OCI-LY3 (cell line): ENCODE data around the gene ZFP91.

Source experiments
- H2AFZ ChIP-seq: fragments of 200-600, 300-600 bp; shearing (Covaris generic); 2 replicates; pipeline ENCODE4 v1.6.0; 2014; ENCODE audit warnings: antibody characterized with exemption, low read depth, low read length
- H3K27ac ChIP-seq: fragments of 200-600, 300-600 bp; sonication (generic); 2 replicates; pipeline ENCODE4 v1.5.1; 2014; ENCODE audit warnings: mild to moderate bottlenecking, low read length, moderate library complexity, mixed read lengths
- H3K27me3 ChIP-seq: fragments of 200-600, 300-600 bp; sonication (generic); 2 replicates; pipeline ENCODE4 v1.6.1; 2014; ENCODE audit warnings: low read depth, low read length, mixed read lengths
- H3K36me3 ChIP-seq: fragments of 200-600, 300-600 bp; sonication (generic); replicated peaks from 2 replicates; pipeline ENCODE3; 2014; ENCODE audit warnings: low read depth, low read length, mixed read lengths
- H3K4me1 ChIP-seq: fragments of 300-600, 200-600 bp; sonication (generic); 2 replicates; pipeline ENCODE4 v1.6.1; 2014; ENCODE audit warnings: low read length, mixed read lengths
- H3K4me2 ChIP-seq: fragments of 200-600, 300-600 bp; sonication (generic); 2 replicates; pipeline ENCODE4 v1.6.1; 2014; ENCODE audit warnings: low read length, mixed read lengths
- H3K4me3 ChIP-seq: fragments of 300-600, 200-600 bp; sonication (generic); 2 replicates; pipeline ENCODE4 v1.5.1; 2014; ENCODE audit warnings: antibody characterized with exemption, mild to moderate bottlenecking, low read length, moderate library complexity
- H3K79me2 ChIP-seq: fragments of 300-600, 200-600 bp; shearing (Covaris generic); 2 replicates; pipeline ENCODE4 v1.6.1; 2014; ENCODE audit warnings: mild to moderate bottlenecking, low read length, mixed read lengths
- H3K9ac ChIP-seq: fragments of 300-600, 200-600 bp; shearing (Covaris generic); 2 replicates; pipeline ENCODE4 v1.6.0; 2014; ENCODE audit warnings: mild to moderate bottlenecking, low read length, moderate library complexity
- H3K9me3 ChIP-seq: fragments of 200-600, 300-600 bp; shearing (Covaris generic); 2 replicates; pipeline ENCODE4 v1.6.1; 2014; ENCODE audit warnings: low read length, mixed read lengths; ENCODE audit not compliant: insufficient read depth
- H4K20me1 ChIP-seq: fragments of 200-600, 300-600 bp; sonication (generic); 2 replicates; pipeline ENCODE4 v1.6.1; 2016; ENCODE audit warnings: low read length, mixed read lengths; ENCODE audit not compliant: insufficient read depth
- EZH2phosphoT487 ChIP-seq: fragments of 200-600 bp; shearing (Covaris generic); IDR thresholded peaks from 2 replicates; pipeline ENCODE4 v1.6.1; 2018; ENCODE audit warnings: antibody characterized with exemption, mixed run types, low read depth
- TF ChIP-seq, protein P1 (sequence below): fragments of 200-600, 300-600 bp; sonication (generic); IDR thresholded peaks from 2 replicates; pipeline ENCODE4 v1.5.1; 2014; ENCODE audit warnings: antibody characterized with exemption, low read length, low read depth

Gene ZFP91

DNA sequence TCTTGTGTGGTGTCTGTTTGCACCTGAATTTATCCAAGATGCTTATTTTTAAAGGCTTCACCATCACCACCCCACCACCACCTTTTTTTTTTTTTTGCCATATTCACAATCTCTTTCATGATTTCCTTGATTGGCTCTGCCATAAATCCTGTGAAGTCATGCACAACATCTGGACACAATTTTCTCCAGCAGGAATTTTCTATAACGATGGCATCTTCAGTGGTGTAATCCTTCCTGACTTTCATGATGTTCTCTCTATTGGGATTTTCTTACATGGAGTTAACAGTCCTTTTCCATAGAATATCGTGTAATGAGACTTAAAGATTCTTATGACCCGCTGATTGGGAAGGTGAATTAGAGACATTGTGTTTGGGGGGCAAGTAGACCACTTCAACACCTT lies 17.8 kb downstream of the ZFP91 start:
- H2AFZ ChIP-seq, result no peak overlapping the region
- no peak overlapping the region for H3K4me2 ChIP-seq
- H3K36me3 ChIP-seq, result peaks cover 17% of the 10 kb centered on the region
- H3K79me2 ChIP-seq, result peaks cover 92% of the 10 kb centered on the region
- H3K4me3 ChIP-seq, result no peak overlapping the region
- peaks cover 20% of the 10 kb centered on the region for H3K4me1 ChIP-seq
- peaks cover 89% of the 10 kb centered on the region for H4K20me1 ChIP-seq
- H3K9ac ChIP-seq, result no peak overlapping the region
- TF ChIP-seq, protein P1, sequence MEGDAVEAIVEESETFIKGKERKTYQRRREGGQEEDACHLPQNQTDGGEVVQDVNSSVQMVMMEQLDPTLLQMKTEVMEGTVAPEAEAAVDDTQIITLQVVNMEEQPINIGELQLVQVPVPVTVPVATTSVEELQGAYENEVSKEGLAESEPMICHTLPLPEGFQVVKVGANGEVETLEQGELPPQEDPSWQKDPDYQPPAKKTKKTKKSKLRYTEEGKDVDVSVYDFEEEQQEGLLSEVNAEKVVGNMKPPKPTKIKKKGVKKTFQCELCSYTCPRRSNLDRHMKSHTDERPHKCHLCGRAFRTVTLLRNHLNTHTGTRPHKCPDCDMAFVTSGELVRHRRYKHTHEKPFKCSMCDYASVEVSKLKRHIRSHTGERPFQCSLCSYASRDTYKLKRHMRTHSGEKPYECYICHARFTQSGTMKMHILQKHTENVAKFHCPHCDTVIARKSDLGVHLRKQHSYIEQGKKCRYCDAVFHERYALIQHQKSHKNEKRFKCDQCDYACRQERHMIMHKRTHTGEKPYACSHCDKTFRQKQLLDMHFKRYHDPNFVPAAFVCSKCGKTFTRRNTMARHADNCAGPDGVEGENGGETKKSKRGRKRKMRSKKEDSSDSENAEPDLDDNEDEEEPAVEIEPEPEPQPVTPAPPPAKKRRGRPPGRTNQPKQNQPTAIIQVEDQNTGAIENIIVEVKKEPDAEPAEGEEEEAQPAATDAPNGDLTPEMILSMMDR, result no peak
- no peak for TF ChIP-seq EZH2phosphoT487
- H3K27ac ChIP-seq, result no peak overlapping the region
- H3K9me3 ChIP-seq, result no peaks in the 10 kb centered on the region
- no peaks in the 10 kb centered on the region for H3K27me3 ChIP-seq

DNA sequence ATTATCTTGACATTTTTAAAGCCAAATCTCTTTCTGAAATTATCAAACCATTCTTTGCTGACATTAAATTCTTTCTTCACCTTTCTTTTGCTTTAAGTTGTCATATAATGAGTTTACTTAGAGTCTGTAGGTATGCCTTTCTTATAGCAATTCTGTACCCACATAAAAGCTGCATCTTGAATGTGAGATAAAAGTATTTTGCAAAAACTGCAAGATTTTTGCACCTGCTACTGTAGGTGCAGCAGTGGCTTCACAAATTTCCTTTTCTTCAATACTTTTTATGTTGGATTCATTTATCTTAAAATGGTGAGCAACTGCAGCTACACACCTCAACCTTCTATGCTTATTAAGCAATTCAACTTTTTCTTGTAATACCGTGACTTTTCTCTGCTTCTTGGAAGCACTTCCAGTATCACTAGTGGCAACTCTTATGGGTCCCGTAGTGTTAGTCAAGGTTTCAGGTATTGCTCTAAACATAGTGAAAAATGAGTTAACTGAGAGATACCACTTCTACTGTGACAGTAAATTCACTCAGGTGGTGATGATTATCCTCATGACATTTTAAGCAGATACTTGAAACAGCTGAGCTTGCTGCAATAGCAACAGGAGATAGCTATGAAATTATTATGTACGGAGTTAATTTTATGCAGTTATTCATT lies 18.8 kb downstream of the ZFP91 start:
- Histone ChIP-seq H3K79me2 (peaks cover 94% of the 10 kb centered on the region), H3K4me2 (no peak overlapping the region), H3K27me3 (no peaks in the 10 kb centered on the region), H3K27ac (no peak overlapping the region), H2AFZ (no peak overlapping the region), H4K20me1 (peaks cover 90% of the 10 kb centered on the region), H3K4me3 (no peak overlapping the region), H3K9ac (no peak overlapping the region), H3K9me3 (no peaks in the 10 kb centered on the region), H3K4me1 (peaks cover 20% of the 10 kb centered on the region), H3K36me3 (peaks cover 21% of the 10 kb centered on the region)
- TF ChIP-seq, protein P1, result no peak
- TF ChIP-seq EZH2phosphoT487, result no peak

DNA sequence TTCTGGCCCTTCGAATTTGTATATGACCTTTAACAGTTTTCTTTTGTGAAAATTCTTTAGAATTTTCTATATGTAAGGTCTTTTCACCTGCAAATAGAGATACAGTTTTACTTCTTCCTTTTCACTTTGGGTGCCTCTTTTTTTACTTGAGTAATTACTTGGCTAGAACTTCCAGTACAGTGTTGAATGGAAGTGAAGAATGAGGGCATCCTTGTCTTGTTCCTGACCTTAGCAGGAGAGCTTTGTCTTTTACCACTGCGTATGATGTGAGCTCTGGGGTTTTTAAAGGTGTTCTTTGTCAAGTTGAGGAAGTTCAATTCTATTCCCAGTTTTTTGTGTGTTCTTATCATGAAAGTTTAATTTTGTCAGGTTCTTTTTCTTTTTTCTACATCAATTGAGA lies 21.6 kb downstream of the ZFP91 start:
- no peak overlapping the region for H3K4me2 ChIP-seq
- peaks cover 99% of the 10 kb centered on the region for H3K79me2 ChIP-seq

DNA sequence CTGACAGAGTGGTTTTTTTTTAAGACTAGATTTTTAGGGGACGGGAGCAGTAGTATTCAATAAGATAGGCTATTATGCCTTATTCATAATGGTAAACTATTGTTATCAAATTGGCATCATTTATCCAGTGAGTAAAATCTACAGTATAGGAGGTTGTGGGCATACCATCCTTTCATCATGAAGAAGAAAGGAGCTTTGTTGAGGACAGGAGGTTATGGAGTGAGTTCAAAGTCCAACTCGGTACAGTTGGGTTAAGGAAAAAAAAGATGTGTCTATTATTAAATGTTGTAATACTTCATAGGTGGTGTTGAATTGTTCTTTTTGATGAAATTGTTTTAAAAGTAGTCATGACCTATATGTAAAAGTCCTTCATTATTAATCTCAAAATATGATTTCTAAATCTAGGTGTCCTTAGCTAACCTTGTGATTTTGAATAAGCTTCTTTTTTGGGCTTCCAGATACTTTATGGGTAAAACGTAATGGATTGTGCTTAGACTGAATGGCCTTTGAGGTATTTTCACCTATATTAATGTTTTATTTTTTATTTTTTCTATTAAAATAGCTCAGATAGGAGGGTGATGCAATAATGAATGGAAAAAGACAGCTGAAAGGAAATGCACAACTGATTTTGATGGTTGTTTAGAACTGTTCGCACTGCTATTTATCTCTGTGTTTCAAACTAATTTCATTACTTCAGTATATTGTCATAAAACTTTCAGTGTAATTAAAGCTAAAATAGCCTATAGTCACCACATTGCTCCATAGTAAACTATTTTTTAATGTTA lies 28.3 kb downstream of the ZFP91 start:
- TF ChIP-seq EZH2phosphoT487, result no peak
- TF ChIP-seq, protein P1, result no peak
- Histone ChIP-seq H3K27ac (no peak overlapping the region), H3K36me3 (peaks cover 50% of the 10 kb centered on the region), H3K4me2 (no peak overlapping the region), H3K9ac (no peak overlapping the region), H3K4me3 (no peak overlapping the region), H3K27me3 (no peaks in the 10 kb centered on the region), H3K9me3 (no peaks in the 10 kb centered on the region), H4K20me1 (peaks cover 68% of the 10 kb centered on the region), H3K4me1 (peaks cover 16% of the 10 kb centered on the region), H3K79me2 (peaks cover 75% of the 10 kb centered on the region), H2AFZ (no peak overlapping the region)

More for the DNA sequence above, 21.6 kb downstream of the ZFP91 start:
- Histone ChIP-seq H3K9me3 (no peaks in the 10 kb centered on the region), H2AFZ (no peak overlapping the region), H3K27ac (no peak overlapping the region), H3K4me1 (peaks cover 27% of the 10 kb centered on the region), H3K9ac (no peak overlapping the region), H3K27me3 (no peaks in the 10 kb centered on the region), H3K36me3 (peaks cover 35% of the 10 kb centered on the region), H3K4me3 (no peak overlapping the region), H4K20me1 (peaks cover 97% of the 10 kb centered on the region)
- TF ChIP-seq EZH2phosphoT487, result no peak
